HepG2 (cell line): ENCODE measurements around the gene MX2. TPM values are rescaled to one million over a fixed set of nuclear protein-coding genes. Genes with fewer than 3 reads are reported as not detected.

Experiments
- ATAC-seq: fragments of 200-7000 bp; cut with Tn5 transposase; 3 replicates; pipeline ENCODE4 v1.9.1; 2020; ENCODE audit warnings: mild to moderate bottlenecking, moderate library complexity
- BruUV-seq: library from RNA; stranded (reverse); fragments of 400-500 nt; replicated peaks from 2 replicates; lab custom pipeline; 2021; lab: Mats Ljungman, UMichigan
- CTCF ChIA-PET: fragments of 300-600 bp; formaldehyde crosslinking; extraction: SDS; loops from one replicate; lab custom pipeline; 2021; ENCODE audit warnings: low total read pairs, inconsistent platforms, low intra/inter-chr PET ratio; lab: Yijun Ruan, JAX
- POLR2A ChIA-PET: fragments of 350-600 bp; sonication (Branson Sonifier 250); formaldehyde crosslinking; loops from one replicate; lab custom pipeline; 2020; ENCODE audit warnings: antibody characterized with exemption, inconsistent platforms; lab: Yijun Ruan, JAX
- DNase-seq: peaks from one replicate; pipeline ENCODE4 v3.0.0-alpha.2; 2015; ENCODE audit warnings: low spot score
- FAIRE-seq: peaks from 3 replicates; lab custom pipeline; 2011; peaks lifted over from hg19 to GRCh38; lab: Jason Lieb, UNC
- H2AFZ ChIP-seq: one replicate; pipeline ENCODE4 v1.6.1; 2011; ENCODE audit warnings: low read length, inconsistent platforms
- H3K27ac ChIP-seq: fragments of 300-600 bp; 3 replicates; pipeline ENCODE4 v1.8.0; 2011; ENCODE audit warnings: mixed run types, mild to moderate bottlenecking, mixed read lengths, low read length, inconsistent platforms; ENCODE audit not compliant: insufficient read depth; ENCODE audit errors: extremely low read length
- H3K27me3 ChIP-seq, 2 experiments: fragments of 200-600 bp in 1 of 2; 2 replicates in 1 of 2; 3 replicates in 1 of 2; pipeline versions ENCODE4 v1.6.0 to v1.8.0; 2011; ENCODE audit warnings: low read length in 2 of 2, mild to moderate bottlenecking in 2 of 2, moderate library complexity in 2 of 2, inconsistent platforms in 1 of 2; ENCODE audit not compliant: insufficient read depth in 2 of 2, control insufficient read depth in 1 of 2
- H3K36me3 ChIP-seq, 2 experiments: fragments of 200-600 bp in 1 of 2; replicated peaks in 1 of 2; 2 replicates in 1 of 2; 3 replicates in 1 of 2; pipeline versions ENCODE4 v1.5.1 to v1.8.0; 2011; ENCODE audit warnings: low read length in 2 of 2, inconsistent platforms in 1 of 2; ENCODE audit not compliant: insufficient read depth in 2 of 2, control insufficient read depth in 1 of 2
- H3K4me1 ChIP-seq: 2 replicates; pipeline ENCODE4 v1.5.1; 2012; ENCODE audit warnings: low read length, inconsistent platforms; ENCODE audit not compliant: insufficient read depth
- H3K4me2 ChIP-seq: 2 replicates; pipeline ENCODE4 v1.6.0; 2011; ENCODE audit warnings: low read depth, low read length, inconsistent platforms
- H3K4me3 ChIP-seq, 3 experiments: fragments of 200-600 bp in 1 of 3; sonication (generic), shearing (Covaris generic) in 1 of 3; replicated peaks in 1 of 3; 2 replicates each; pipeline ENCODE4 v1.5.1; 2011 to 2016; ENCODE audit warnings: low read length in 3 of 3, inconsistent platforms in 2 of 3, low read depth in 2 of 3, mild to moderate bottlenecking in 2 of 3, control low read depth in 1 of 3, mixed read lengths in 1 of 3; ENCODE audit not compliant: insufficient read depth in 1 of 3
- H3K79me2 ChIP-seq: one replicate; pipeline ENCODE4 v1.6.1; 2011; ENCODE audit warnings: low read length, inconsistent platforms; ENCODE audit not compliant: insufficient read depth
- H3K9ac ChIP-seq: 2 replicates; pipeline ENCODE4 v1.6.0; 2011; ENCODE audit warnings: mild to moderate bottlenecking, low read depth, low read length, inconsistent platforms; ENCODE audit not compliant: insufficient read depth
- H3K9me3 ChIP-seq: 2 replicates; pipeline ENCODE4 v1.5.1; 2012; ENCODE audit warnings: mild to moderate bottlenecking, low read length
- H4K20me1 ChIP-seq: 2 replicates; pipeline ENCODE4 v1.6.0; 2011; ENCODE audit warnings: inconsistent platforms, mild to moderate bottlenecking, low read length, moderate library complexity; ENCODE audit not compliant: insufficient read depth
- HIVEP1 ChIP-seq: sonication (generic); formaldehyde crosslinking; IDR thresholded peaks from 2 replicates; pipeline ENCODE4 v1.4.0; 2020; ENCODE audit warnings: mild to moderate bottlenecking, missing genetic modification reagents
- KLF6 ChIP-seq: IDR thresholded peaks from 2 replicates; pipeline ENCODE4 v1.8.0; 2016; ENCODE audit warnings: missing biosample characterization, missing genetic modification reagents
- PRPF4 ChIP-seq: fragments of 200-400 bp; formaldehyde crosslinking; IDR thresholded peaks from 2 replicates; pipeline ENCODE4 v1.6.1; 2016; ENCODE audit warnings: low read length, low read depth; ENCODE audit not compliant: poor library complexity, severe bottlenecking
- SATB2 ChIP-seq: sonication (generic); formaldehyde crosslinking; IDR thresholded peaks from 2 replicates; pipeline ENCODE4 v1.5.0; 2020; ENCODE audit warnings: missing genetic modification reagents
- SCMH1 ChIP-seq: sonication (generic); formaldehyde crosslinking; IDR thresholded peaks from 2 replicates; pipeline ENCODE4 v1.9.0; 2021; ENCODE audit warnings: missing genetic modification reagents, mild to moderate bottlenecking, borderline replicate concordance
- ZMYM4 ChIP-seq: sonication (generic); formaldehyde crosslinking; IDR thresholded peaks from 2 replicates; pipeline ENCODE4 v1.8.1; 2023; ENCODE audit warnings: mild to moderate bottlenecking, missing genetic modification reagents
- ZNF451 ChIP-seq: sonication (generic); formaldehyde crosslinking; IDR thresholded peaks from 2 replicates; pipeline ENCODE4 v1.5.0; 2020; ENCODE audit warnings: mild to moderate bottlenecking, missing genetic modification reagents
- ZNF782 ChIP-seq: sonication (generic); formaldehyde crosslinking; IDR thresholded peaks from 2 replicates; pipeline ENCODE4 v1.4.0; 2020; ENCODE audit warnings: missing genetic modification reagents, mild to moderate bottlenecking, borderline replicate concordance
- WGBS: methylation state at CpG from one replicate; pipeline ENCODE4 v1.1.6; 2017; ENCODE audit warnings: low lambda C conversion rate; 5-methylcytosine and 5-hydroxymethylcytosine counted together
- in situ Hi-C: cut with HindIII; loops from 2 replicates; pipeline ENCODE4 v1.10.0; 2017; ENCODE audit warnings: low pct_unique_long_range_greater_than_20kb; ENCODE audit not compliant: extremely low pct_ligation_motif_present
- intact Hi-C: fragments of 100-400 bp; cut with micrococcal nuclease; formaldehyde crosslinking; loops from one replicate; pipeline ENCODE4 v1.10.0; 2022; ENCODE audit not compliant: unreplicated experiment
- polyA plus RNA-seq, 8 experiments: library from polyadenylated mRNA; depleted of rRNA in 3 of 8; stranded (reverse) in 7 of 8; unstranded in 1 of 8; fragments of >200 nt; fragmentation: Illumina TruSeq in 4 of 8; extraction: Trizol in 4 of 8; gene quantifications; 2 replicates each; pipeline versions ENCODE4 v1.2.1 to v1.2.3, GENCODE V29; 2011 to 2016; ENCODE audit warnings: low read depth in 4 of 8, missing spikeins in 1 of 8, mixed read lengths in 1 of 8; ENCODE audit not compliant: insufficient read depth in 1 of 8
- total RNA-seq, 5 experiments: library from RNA; depleted of rRNA; stranded (reverse); fragments of >200 nt; fragmentation: Illumina TruSeq; extraction: Trizol; gene quantifications; 2 replicates each; pipeline ENCODE4 v1.2.3, GENCODE V29; 2016; ENCODE audit warnings: low read depth in 1 of 5
- TF ChIP-seq, protein P1 (sequence below): sonication (generic); formaldehyde crosslinking; IDR thresholded peaks from 2 replicates; pipeline ENCODE4 v1.5.0; 2020; ENCODE audit warnings: mild to moderate bottlenecking, missing genetic modification reagents, moderate library complexity
- TF ChIP-seq, protein P2 (sequence below): sonication (generic); formaldehyde crosslinking; IDR thresholded peaks from 2 replicates; pipeline ENCODE4 v1.4.0; 2020; ENCODE audit warnings: missing genetic modification reagents
- TF ChIP-seq, protein P3 (sequence below): sonication (generic); formaldehyde crosslinking; IDR thresholded peaks from 2 replicates; pipeline ENCODE4 v1.5.1; 2020; ENCODE audit warnings: mild to moderate bottlenecking, missing genetic modification reagents, borderline replicate concordance

Gene MX2
- total and polyA plus RNA-seq, 2 of the 13 experiments (the other 11 are each of a cell fraction or from before 2014, with no cell fraction given) = 24.0 to 35.7 TPM

DNA sequence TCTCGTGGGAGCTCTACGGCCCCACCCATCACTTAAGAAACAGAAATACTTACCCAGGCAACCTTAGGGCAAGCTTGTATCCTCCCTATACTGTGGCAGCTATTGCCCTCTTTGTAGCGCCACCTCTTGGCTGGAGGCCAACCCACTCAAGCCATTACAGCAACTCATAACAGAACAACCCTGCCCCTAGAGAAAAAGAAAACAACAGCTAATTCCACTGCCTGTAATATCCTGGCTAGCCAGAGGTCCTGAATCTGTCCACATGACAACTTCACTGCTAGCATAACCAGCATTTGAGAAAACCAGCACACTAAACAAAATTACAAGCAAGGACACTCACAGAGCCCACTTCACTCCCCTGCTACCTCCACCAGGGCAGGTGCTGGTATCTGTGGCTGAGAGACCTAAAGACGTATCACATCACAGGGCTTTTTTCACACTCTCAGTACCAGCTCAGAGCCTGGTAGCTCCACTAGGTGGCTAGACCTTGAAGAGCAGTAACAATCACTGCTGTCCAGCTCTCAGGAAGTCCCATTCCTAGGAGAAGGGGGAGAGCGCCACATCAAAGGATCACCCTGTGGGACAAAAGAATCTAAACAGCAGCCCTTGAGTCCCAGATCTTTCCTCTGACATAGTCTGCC lies 49.7 kb downstream of the MX2 start:
- ChIA-PET POLR2A (no interaction called here), CTCF (no interaction called here)
- Histone ChIP-seq H3K4me1 (peaks cover 13% of the 10 kb centered on the region), H3K4me3 (no peak overlapping the region), H3K9ac (no peak overlapping the region), H2AFZ (no peak overlapping the region), H3K9me3 (no peaks in the 10 kb centered on the region), H3K36me3 (peaks cover 0 to 5% of the 10 kb centered on the region in 2 experiments; a peak in 2 of 5 replicates), H3K27me3 (no peaks in the 10 kb centered on the region), H3K79me2 (no peaks in the 10 kb centered on the region), H3K4me2 (no peak overlapping the region; the same call in 1 of the 2 replicates), H3K27ac (no peak overlapping the region), H4K20me1 (no peaks in the 10 kb centered on the region)
- peak; percentile 84 for ATAC-seq
- in situ Hi-C loops (no loop called here), intact Hi-C loops (no loop called here)
- WGBS = 76% methylated on average over 5 of the region's 5 CpGs
- BruUV-seq = no TSS peak
- DNase-seq = peak; percentile 9
- TF ChIP-seq, protein P1, sequence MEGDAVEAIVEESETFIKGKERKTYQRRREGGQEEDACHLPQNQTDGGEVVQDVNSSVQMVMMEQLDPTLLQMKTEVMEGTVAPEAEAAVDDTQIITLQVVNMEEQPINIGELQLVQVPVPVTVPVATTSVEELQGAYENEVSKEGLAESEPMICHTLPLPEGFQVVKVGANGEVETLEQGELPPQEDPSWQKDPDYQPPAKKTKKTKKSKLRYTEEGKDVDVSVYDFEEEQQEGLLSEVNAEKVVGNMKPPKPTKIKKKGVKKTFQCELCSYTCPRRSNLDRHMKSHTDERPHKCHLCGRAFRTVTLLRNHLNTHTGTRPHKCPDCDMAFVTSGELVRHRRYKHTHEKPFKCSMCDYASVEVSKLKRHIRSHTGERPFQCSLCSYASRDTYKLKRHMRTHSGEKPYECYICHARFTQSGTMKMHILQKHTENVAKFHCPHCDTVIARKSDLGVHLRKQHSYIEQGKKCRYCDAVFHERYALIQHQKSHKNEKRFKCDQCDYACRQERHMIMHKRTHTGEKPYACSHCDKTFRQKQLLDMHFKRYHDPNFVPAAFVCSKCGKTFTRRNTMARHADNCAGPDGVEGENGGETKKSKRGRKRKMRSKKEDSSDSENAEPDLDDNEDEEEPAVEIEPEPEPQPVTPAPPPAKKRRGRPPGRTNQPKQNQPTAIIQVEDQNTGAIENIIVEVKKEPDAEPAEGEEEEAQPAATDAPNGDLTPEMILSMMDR (CRISPR knock-in tag) = peak; percentile 32; the same call in 1 of the 2 replicates
- no peak for TF ChIP-seq PRPF4
- TF ChIP-seq, protein P2, sequence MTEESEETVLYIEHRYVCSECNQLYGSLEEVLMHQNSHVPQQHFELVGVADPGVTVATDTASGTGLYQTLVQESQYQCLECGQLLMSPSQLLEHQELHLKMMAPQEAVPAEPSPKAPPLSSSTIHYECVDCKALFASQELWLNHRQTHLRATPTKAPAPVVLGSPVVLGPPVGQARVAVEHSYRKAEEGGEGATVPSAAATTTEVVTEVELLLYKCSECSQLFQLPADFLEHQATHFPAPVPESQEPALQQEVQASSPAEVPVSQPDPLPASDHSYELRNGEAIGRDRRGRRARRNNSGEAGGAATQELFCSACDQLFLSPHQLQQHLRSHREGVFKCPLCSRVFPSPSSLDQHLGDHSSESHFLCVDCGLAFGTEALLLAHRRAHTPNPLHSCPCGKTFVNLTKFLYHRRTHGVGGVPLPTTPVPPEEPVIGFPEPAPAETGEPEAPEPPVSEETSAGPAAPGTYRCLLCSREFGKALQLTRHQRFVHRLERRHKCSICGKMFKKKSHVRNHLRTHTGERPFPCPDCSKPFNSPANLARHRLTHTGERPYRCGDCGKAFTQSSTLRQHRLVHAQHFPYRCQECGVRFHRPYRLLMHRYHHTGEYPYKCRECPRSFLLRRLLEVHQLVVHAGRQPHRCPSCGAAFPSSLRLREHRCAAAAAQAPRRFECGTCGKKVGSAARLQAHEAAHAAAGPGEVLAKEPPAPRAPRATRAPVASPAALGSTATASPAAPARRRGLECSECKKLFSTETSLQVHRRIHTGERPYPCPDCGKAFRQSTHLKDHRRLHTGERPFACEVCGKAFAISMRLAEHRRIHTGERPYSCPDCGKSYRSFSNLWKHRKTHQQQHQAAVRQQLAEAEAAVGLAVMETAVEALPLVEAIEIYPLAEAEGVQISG = peak; percentile 93
- no peak for TF ChIP-seq ZNF451 (CRISPR knock-in tag)
- TF ChIP-seq ZMYM4 (CRISPR knock-in tag) = 0 out of 2 replicates have a peak, but pooled peaks have one; percentile 15
- TF ChIP-seq, protein P3, sequence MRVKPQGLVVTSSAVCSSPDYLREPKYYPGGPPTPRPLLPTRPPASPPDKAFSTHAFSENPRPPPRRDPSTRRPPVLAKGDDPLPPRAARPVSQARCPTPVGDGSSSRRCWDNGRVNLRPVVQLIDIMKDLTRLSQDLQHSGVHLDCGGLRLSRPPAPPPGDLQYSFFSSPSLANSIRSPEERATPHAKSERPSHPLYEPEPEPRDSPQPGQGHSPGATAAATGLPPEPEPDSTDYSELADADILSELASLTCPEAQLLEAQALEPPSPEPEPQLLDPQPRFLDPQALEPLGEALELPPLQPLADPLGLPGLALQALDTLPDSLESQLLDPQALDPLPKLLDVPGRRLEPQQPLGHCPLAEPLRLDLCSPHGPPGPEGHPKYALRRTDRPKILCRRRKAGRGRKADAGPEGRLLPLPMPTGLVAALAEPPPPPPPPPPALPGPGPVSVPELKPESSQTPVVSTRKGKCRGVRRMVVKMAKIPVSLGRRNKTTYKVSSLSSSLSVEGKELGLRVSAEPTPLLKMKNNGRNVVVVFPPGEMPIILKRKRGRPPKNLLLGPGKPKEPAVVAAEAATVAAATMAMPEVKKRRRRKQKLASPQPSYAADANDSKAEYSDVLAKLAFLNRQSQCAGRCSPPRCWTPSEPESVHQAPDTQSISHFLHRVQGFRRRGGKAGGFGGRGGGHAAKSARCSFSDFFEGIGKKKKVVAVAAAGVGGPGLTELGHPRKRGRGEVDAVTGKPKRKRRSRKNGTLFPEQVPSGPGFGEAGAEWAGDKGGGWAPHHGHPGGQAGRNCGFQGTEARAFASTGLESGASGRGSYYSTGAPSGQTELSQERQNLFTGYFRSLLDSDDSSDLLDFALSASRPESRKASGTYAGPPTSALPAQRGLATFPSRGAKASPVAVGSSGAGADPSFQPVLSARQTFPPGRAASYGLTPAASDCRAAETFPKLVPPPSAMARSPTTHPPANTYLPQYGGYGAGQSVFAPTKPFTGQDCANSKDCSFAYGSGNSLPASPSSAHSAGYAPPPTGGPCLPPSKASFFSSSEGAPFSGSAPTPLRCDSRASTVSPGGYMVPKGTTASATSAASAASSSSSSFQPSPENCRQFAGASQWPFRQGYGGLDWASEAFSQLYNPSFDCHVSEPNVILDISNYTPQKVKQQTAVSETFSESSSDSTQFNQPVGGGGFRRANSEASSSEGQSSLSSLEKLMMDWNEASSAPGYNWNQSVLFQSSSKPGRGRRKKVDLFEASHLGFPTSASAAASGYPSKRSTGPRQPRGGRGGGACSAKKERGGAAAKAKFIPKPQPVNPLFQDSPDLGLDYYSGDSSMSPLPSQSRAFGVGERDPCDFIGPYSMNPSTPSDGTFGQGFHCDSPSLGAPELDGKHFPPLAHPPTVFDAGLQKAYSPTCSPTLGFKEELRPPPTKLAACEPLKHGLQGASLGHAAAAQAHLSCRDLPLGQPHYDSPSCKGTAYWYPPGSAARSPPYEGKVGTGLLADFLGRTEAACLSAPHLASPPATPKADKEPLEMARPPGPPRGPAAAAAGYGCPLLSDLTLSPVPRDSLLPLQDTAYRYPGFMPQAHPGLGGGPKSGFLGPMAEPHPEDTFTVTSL (CRISPR knock-in tag) = no peak
- no peak for TF ChIP-seq KLF6 (CRISPR knock-in tag)
- no peak for TF ChIP-seq HIVEP1
- TF ChIP-seq SCMH1 (CRISPR knock-in tag) = no peak
- TF ChIP-seq SATB2 (CRISPR knock-in tag) = no peak
- no peak for TF ChIP-seq ZNF782 (CRISPR knock-in tag)
- FAIRE-seq = no peak
